ENCODE data around the gene XAB2.

The XAB2 gene

DNA sequence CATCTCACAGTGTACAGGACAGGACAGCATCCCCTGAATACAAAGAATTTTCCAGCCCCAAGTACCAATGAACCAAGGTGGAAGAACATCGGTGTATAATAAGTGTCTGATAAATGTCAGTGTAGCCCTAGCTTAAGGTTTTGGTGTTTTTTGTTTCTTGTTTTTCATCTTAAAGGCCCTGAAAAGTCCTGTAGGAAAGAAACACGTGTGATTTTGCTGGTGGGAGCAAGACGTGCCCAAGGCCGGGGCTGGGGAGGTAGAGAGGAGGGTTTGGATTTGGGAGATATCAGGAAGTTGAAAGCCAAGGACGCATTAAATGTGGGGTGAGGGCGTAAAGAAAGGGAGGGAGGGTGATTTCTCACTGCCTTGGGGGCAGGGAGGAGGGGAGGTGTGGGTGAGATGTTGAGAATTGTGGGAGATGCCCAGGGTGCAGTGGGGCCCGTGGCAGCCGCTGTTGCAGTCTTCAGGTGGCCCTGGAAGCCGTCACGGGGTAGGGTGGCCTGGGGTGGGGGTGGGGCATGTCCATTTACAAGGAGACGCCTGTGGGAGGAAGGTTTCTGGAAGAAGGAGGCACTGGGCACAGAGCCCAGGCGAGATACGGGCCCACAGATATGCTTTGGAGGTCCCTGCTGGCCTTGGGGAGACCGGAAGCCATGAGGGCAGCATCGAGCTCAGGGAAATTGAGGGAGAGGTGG lies 27.0 kb downstream of the XAB2 start:
- TF ChIP-seq, protein P1, sequence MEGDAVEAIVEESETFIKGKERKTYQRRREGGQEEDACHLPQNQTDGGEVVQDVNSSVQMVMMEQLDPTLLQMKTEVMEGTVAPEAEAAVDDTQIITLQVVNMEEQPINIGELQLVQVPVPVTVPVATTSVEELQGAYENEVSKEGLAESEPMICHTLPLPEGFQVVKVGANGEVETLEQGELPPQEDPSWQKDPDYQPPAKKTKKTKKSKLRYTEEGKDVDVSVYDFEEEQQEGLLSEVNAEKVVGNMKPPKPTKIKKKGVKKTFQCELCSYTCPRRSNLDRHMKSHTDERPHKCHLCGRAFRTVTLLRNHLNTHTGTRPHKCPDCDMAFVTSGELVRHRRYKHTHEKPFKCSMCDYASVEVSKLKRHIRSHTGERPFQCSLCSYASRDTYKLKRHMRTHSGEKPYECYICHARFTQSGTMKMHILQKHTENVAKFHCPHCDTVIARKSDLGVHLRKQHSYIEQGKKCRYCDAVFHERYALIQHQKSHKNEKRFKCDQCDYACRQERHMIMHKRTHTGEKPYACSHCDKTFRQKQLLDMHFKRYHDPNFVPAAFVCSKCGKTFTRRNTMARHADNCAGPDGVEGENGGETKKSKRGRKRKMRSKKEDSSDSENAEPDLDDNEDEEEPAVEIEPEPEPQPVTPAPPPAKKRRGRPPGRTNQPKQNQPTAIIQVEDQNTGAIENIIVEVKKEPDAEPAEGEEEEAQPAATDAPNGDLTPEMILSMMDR (IDR thresholded peaks at IDR 0.05; ENCODE audit: control insufficient read depth, extremely low read depth, insufficient read depth), result no peak
- no peak overlapping the region for H3K4me3 ChIP-seq (ENCODE audit: low read depth, low read length)
- no peak for DNase-seq (ENCODE audit: low read depth)

DNA sequence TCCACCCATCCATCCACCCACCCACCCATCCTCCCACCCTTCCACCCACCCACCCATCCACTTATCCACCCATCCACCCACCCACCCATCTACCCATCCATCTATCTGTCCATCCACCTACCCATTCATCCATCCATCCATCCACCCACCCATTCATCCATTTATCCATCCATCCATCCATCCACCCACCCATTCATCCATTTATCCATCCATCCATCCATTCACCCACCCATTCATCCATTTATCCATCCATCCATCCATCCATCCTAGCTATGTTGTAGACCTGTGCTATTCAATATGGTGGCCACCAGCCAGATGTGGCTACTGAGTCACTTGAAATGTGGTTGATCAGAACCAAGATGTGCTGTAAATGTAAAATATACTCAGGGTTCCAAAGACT lies 28.6 kb downstream of the XAB2 start:
- DNase-seq (ENCODE audit: low read depth), result no peak
- no peak overlapping the region for H3K4me3 ChIP-seq (ENCODE audit: low read depth, low read length)
- TF ChIP-seq, protein P1 (IDR thresholded peaks at IDR 0.05; ENCODE audit: control insufficient read depth, extremely low read depth, insufficient read depth), result no peak

DNA sequence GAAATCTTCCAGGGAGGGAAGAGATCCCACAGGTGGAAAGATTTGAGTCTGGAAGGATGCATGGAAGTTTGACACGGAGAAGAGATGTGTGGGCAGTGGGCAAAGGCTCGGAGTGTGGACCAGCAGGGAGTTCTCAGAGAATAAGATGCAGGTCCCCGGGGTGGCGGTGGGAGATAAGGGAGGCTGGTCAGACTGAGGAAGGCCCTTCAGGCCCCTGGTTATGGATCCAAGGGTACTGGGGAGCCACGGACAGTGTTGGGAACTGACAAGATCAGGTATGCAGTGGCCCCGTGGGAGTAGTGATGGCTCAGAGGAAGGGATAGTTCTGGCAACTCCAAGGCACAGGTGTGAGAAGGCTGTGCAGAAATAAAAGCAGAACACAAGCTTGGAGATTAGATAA lies 31.2 kb downstream of the XAB2 start:
- DNase-seq (ENCODE audit: low read depth), result no peak
- TF ChIP-seq, protein P1 (IDR thresholded peaks at IDR 0.05; ENCODE audit: control insufficient read depth, extremely low read depth, insufficient read depth), result no peak
- no peak overlapping the region for H3K4me3 ChIP-seq (ENCODE audit: low read depth, low read length)

DNA sequence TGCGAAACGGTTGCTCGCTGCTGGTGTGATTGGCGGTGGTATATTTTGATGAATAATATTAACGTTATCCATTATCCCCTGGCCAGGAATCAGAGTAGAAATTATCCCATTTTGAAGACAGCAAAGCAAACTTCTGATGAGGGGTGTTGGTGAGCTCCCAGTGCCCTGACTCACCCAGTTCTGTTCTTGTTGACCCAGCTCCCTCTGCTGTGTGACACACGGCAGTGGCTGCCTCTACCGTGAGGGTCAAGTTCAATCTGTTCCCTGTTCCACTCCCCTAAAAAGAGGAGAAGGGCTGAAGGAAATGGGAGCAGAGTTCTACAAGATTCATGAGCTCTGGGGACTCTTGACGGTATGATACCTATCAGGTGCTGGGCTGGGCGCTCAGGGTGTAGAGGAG lies 31.7 kb downstream of the XAB2 start:
- H3K4me3 ChIP-seq (ENCODE audit: low read depth, low read length), result no peak overlapping the region
- TF ChIP-seq, protein P1 (IDR thresholded peaks at IDR 0.05; ENCODE audit: control insufficient read depth, extremely low read depth, insufficient read depth), result no peak
- DNase-seq (ENCODE audit: low read depth), result no peak

DNA sequence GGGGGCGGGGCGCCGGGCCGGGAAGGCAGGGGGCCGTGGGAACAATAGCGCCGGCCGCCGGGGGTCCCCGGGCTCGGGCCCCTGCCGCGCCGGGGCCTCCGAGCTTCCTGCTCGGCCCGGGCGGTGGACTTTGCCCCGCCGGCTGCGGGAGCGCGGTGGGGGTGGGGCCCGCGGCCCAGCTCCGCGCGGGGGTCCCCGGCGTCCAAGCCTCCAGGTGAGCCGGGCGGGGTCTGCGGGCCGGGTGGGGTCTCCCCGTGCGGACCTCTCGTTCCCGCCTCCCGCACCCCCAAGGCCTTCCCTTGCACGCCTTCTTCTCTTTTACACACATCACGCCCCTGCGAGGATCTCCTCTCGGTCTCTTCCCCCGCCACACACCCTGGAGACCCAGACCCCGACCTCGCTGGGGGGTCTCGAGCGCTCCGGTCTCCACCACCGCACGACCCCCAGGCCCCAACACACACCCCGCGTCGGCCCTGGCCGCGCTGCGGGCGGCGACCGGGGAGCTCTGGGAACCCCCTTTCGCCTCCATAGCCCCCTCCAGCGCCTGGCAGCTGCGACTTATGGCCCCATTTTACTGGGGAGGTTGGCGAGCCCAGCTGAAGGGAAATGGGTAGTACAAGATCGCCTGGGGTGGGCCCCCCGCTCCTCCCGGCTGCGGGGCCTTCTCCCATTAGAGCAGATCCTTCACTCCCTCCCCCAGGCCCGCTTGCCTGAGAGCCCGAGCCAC lies 33.0 kb downstream of the XAB2 start:
- TF ChIP-seq, protein P1 (IDR thresholded peaks at IDR 0.05; ENCODE audit: control insufficient read depth, extremely low read depth, insufficient read depth), result no peak
- H3K4me3 ChIP-seq (ENCODE audit: low read depth, low read length), result peak overlapping the region; percentile 81
- no peak for DNase-seq (ENCODE audit: low read depth)

DNA sequence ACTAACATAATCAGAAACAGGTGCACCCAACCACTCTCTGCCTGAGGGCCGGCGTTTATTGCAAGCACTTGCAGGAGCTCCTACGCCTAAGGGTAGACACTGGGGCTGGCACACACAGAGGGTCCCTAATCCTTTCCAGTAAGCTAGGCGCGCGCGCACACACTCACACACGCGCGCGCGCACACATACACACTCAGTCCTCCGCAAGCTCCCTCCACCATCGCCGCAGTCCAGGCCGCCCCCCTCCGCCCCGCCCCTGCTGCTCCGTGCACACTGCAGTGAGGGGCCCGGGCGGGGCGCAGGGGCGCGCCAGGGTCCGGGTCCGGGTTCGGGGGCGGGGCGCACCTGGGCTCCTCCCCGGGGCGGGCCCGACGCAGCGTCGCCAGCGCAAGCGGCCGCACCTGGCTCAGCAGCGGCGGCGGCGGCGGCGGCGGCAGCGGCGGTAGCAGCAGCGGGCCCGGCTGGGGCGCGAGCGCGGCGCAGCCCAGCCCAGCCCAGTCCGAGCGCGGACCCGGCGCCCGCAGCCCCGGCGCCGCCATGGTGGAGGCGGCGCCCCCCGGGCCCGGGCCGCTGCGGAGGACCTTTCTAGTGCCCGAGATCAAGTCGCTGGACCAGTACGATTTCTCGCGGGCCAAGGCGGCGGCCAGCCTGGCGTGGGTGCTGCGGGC lies 33.7 kb downstream of the XAB2 start, which contains the start of gene CAMSAP3:
TSS of gene CAMSAP3 (plus strand) at position 398 of the 668 bp plus-strand sequence. CDS start at position 538, 140 bp downstream.
- H3K4me3 ChIP-seq (ENCODE audit: low read depth, low read length), result peak within 1 kb of the TSS; percentile 81
- DNase-seq (ENCODE audit: low read depth), result peak; percentile 11
- TF ChIP-seq, protein P1 (IDR thresholded peaks at IDR 0.05; ENCODE audit: control insufficient read depth, extremely low read depth, insufficient read depth), result no peak
